Activated B cell treated with CpG ODN at 0.5 μM for 24 hours (primary cell): ENCODE data around the gene DPP10. TPM values are rescaled to one million over a fixed set of nuclear protein-coding genes. Genes with fewer than 3 reads are reported as not detected.

Experiments
- ATAC-seq: fragments of 200-7000 bp; cut with Tn5 transposase; one replicate; pipeline ENCODE4 v1.10.0; 2021; ENCODE audit warnings: low read depth, mild to moderate bottlenecking, moderate library complexity
- CTCF ChIA-PET: fragments of 350-600 bp; sonication (Branson Sonifier 250); formaldehyde crosslinking; loops from one replicate; lab custom pipeline; 2021; ENCODE audit warnings: antibody characterized with exemption; lab: Charles Lee
- POLR2A ChIA-PET: fragments of 350-600 bp; sonication (Branson Sonifier 250); formaldehyde crosslinking; loops from one replicate; lab custom pipeline; 2021; ENCODE audit warnings: antibody characterized with exemption; lab: Charles Lee
- DNase-seq: peaks from one replicate; pipeline ENCODE4 v3.0.0; 2022
- H3K27ac Mint-ChIP-seq: one replicate; pipeline ENCODE4 v1.8.0; 2020; ENCODE audit warnings: mixed read lengths
- H3K27me3 Mint-ChIP-seq: one replicate; pipeline ENCODE4 v1.8.0; 2021; ENCODE audit warnings: mixed read lengths
- H3K36me3 Mint-ChIP-seq: one replicate; pipeline ENCODE4 v1.8.0; 2021; ENCODE audit warnings: low read depth, mixed read lengths
- H3K4me1 Mint-ChIP-seq: one replicate; pipeline ENCODE4 v1.8.0; 2021; ENCODE audit warnings: mixed read lengths
- H3K4me3 Mint-ChIP-seq: one replicate; pipeline ENCODE4 v1.8.0; 2020; ENCODE audit warnings: mild to moderate bottlenecking, mixed read lengths
- H3K9me3 Mint-ChIP-seq: one replicate; pipeline ENCODE4 v1.8.0; 2020; ENCODE audit warnings: mixed read lengths
- CTCF ChIP-seq: fragments of 200-600 bp; IDR thresholded peaks from one replicate; pipeline ENCODE4 v1.8.0; 2022; ENCODE audit warnings: antibody characterized with exemption, mild to moderate bottlenecking
- intact Hi-C: fragments of 100-400 bp; cut with micrococcal nuclease; formaldehyde crosslinking; loops from one replicate; pipeline ENCODE4 v1.15.1; 2024
- total RNA-seq: library from RNA; stranded (reverse); gene quantifications from 2 replicates; pipeline ENCODE4 v1.2.3, GENCODE V29; 2022

DPP10 gene
- total RNA-seq, 1 donor from 2014 or later: not detected

GRCh38 chr2:114598329-114598728 is 155.9 kb downstream of the DPP10 start:
- TF ChIP-seq CTCF: no peak
- DNase-seq (no peak), ATAC-seq (no peak)
- intact Hi-C loops: no loop called here
- Mint-ChIP-seq H3K4me1 (no peaks in the 10 kb centered on the region), H3K27ac (no peak overlapping the region), H3K36me3 (no peaks in the 10 kb centered on the region), H3K4me3 (no peak overlapping the region), H3K9me3 (no peaks in the 10 kb centered on the region), H3K27me3 (no peaks in the 10 kb centered on the region)
- CTCF ChIA-PET: no interaction called here
- POLR2A ChIA-PET: no interaction called here

DNA sequence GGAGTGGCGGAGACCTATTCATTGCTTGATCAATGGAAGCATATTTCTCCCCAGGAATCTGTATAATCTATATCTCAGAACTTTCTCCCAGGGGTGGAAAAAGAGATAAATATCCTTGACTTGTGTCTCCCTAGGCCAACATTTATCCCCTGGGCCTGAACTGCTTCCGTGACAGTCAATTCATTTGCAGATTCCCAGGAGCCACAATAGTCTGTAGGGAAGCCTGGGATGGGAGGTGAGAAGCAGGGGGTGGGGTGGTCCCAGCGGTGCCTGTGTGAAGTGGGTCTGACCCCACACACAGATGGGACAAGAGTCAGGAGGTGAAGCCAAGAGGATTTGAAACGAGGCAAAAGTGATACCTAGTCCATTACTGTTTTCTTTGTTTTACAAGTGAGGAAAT is 166.8 kb downstream of the DPP10 start:
- no peaks in the 10 kb centered on the region for H3K27me3 Mint-ChIP-seq
- TF ChIP-seq CTCF: no peak
- ATAC-seq (no peak), DNase-seq (no peak)
- H3K4me3 Mint-ChIP-seq: no peak overlapping the region
- no peaks in the 10 kb centered on the region for H3K36me3 Mint-ChIP-seq
- no peaks in the 10 kb centered on the region for H3K9me3 Mint-ChIP-seq
- POLR2A ChIA-PET: no interaction called here
- H3K27ac Mint-ChIP-seq: no peak overlapping the region
- H3K4me1 Mint-ChIP-seq: no peaks in the 10 kb centered on the region
- CTCF ChIA-PET: no interaction called here
- intact Hi-C loops: no loop called here

DNA sequence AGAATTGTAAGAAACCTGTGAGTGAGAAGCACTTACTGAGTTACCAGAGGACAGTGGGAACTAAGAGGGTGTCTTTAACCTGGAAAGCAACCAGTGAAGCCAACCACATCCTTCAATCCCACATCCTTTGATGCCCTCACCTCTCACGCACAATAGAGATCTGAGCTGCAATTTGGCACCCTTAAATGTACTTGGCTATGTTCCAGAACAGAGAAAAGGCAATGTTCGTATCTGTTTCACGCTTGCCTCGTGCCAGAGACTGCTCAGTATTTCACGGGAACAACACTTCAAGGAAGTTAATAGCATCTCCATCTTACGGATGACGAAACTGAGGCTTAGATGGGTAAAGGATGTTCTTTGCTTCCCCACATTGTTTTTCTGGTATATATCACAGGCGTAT is 167.4 kb downstream of the DPP10 start:
- ATAC-seq: no peak
- ChIA-PET CTCF (no interaction called here), POLR2A (no interaction called here)
- Mint-ChIP-seq H3K36me3 (no peaks in the 10 kb centered on the region), H3K27me3 (no peaks in the 10 kb centered on the region), H3K9me3 (no peaks in the 10 kb centered on the region), H3K4me3 (no peak overlapping the region), H3K4me1 (no peaks in the 10 kb centered on the region), H3K27ac (no peak overlapping the region)
- intact Hi-C loops: no loop called here
- no peak for TF ChIP-seq CTCF
- DNase-seq: no peak

DNA sequence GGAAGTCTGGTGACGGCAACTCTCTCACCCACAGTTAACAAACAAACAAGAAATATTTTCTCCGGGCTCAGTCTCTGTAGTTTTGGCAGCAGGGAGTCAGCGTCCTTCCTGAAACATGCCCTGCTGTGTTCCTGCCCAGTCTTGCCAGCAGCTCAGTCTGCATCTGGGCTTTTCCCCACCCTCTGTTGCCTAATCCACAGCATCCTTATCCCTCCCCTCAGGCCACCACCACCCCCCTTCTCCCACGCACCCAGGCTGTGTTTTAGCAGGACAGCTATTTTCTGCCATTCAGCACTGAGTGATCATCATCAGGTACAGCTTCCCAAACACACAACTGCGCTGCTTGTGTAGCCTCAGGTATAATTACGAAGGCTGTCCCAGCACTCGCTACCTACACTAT is 168.2 kb downstream of the DPP10 start:
- no peak for TF ChIP-seq CTCF
- CTCF ChIA-PET: no interaction called here
- Mint-ChIP-seq H3K36me3 (no peaks in the 10 kb centered on the region), H3K4me1 (no peaks in the 10 kb centered on the region), H3K4me3 (no peak overlapping the region), H3K27ac (no peak overlapping the region), H3K27me3 (no peaks in the 10 kb centered on the region), H3K9me3 (no peaks in the 10 kb centered on the region)
- DNase-seq (no peak), ATAC-seq (no peak)
- intact Hi-C loops: no loop called here
- POLR2A ChIA-PET: no interaction called here

DNA sequence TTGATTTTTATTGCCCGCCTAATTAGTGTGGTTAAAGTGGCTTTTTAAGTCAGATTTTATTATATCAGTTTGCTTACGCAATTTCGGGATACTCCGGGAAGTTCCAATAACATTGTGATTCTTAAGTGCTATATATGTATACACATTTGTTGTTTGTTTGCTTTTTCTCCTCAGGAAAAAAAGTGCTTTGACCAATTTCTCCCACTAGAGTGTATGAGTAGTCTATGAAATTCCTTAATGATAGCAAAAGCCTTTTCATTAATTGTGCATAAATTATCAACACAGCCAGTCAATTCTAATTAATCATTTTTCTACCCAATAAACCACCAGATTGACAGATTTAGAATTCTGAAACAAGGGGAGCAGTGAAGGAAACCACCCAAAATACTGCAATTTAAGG is 172.2 kb downstream of the DPP10 start:
- Mint-ChIP-seq H3K4me1 (no peaks in the 10 kb centered on the region), H3K27ac (no peak overlapping the region), H3K9me3 (no peaks in the 10 kb centered on the region), H3K36me3 (no peaks in the 10 kb centered on the region), H3K4me3 (no peak overlapping the region), H3K27me3 (no peaks in the 10 kb centered on the region)
- TF ChIP-seq CTCF: no peak
- no peak for DNase-seq
- ATAC-seq: no peak
- ChIA-PET POLR2A (no interaction called here), CTCF (no interaction called here)
- intact Hi-C loops: no loop called here
